PC-9 (cell line): ENCODE data around the gene DNM1. TPM values are rescaled to one million over a fixed set of nuclear protein-coding genes. Genes with fewer than 3 reads are reported as not detected.

ENCODE experiments used
- BruUV-seq: library from RNA; stranded (reverse); fragments of 400-500 nt; replicated peaks from 2 replicates; lab custom pipeline; 2021; lab: Mats Ljungman, UMichigan
- CTCF ChIA-PET: fragments of 300-600 bp; sonication (Branson Sonifier 250); formaldehyde crosslinking; loops from one replicate; lab custom pipeline; 2022; ENCODE audit warnings: antibody characterized with exemption; lab: Charles Lee
- POLR2A ChIA-PET: fragments of 300-600 bp; sonication (Branson Sonifier 250); formaldehyde crosslinking; loops from one replicate; lab custom pipeline; 2022; ENCODE audit warnings: antibody characterized with exemption; ENCODE audit not compliant: unreplicated experiment; lab: Charles Lee
- DNase-seq, 2 experiments: peaks; one replicate each; pipeline versions ENCODE4 v3.0.0 to v3.0.0-alpha.2; 2015 to 2022; ENCODE audit warnings: mixed read lengths in 1 of 2
- H2AFZ ChIP-seq: fragments of 200-600 bp; sonication (generic); 2 replicates; pipeline ENCODE4 v1.8.1; 2017; ENCODE audit warnings: antibody characterized with exemption
- H3F3A ChIP-seq: fragments of 200-600 bp; sonication (generic); 2 replicates; pipeline ENCODE4 v1.8.1; 2017; ENCODE audit warnings: antibody characterized with exemption, mild to moderate bottlenecking, low read depth; ENCODE audit not compliant: insufficient read depth
- H3K27ac ChIP-seq: fragments of 200-600 bp; sonication (generic); 2 replicates; pipeline ENCODE4 v1.6.1; 2016; ENCODE audit warnings: mixed run types
- H3K27me3 ChIP-seq: fragments of 200-600 bp; sonication (generic); 2 replicates; pipeline ENCODE4 v1.6.1; 2016; ENCODE audit warnings: low read depth, mixed run types; ENCODE audit not compliant: insufficient read depth
- H3K36me3 ChIP-seq: fragments of 200-600 bp; sonication (generic); 2 replicates; pipeline ENCODE4 v1.6.1; 2016; ENCODE audit warnings: low read depth, mixed run types
- H3K4me1 ChIP-seq: fragments of 200-600 bp; sonication (generic); replicated peaks from 2 replicates; pipeline ENCODE4 v1.6.1; 2016; ENCODE audit warnings: mixed run types; ENCODE audit not compliant: insufficient read depth
- H3K4me2 ChIP-seq: fragments of 200-600 bp; sonication (generic); 2 replicates; pipeline ENCODE4 v1.6.1; 2017; ENCODE audit warnings: mixed run types
- H3K4me3 ChIP-seq: fragments of 200-600 bp; sonication (generic); 2 replicates; pipeline ENCODE4 v1.6.1; 2016; ENCODE audit warnings: mixed run types
- H3K79me2 ChIP-seq: fragments of 200-600 bp; sonication (generic); 2 replicates; pipeline ENCODE4 v1.6.1; 2017; ENCODE audit warnings: low read depth, mixed run types
- H3K9me2 ChIP-seq: fragments of 200-600 bp; sonication (generic); 2 replicates; pipeline ENCODE4 v1.8.1; 2017; ENCODE audit warnings: mild to moderate bottlenecking; ENCODE audit not compliant: insufficient read depth
- H3K9me3 ChIP-seq: fragments of 200-600 bp; sonication (generic); 2 replicates; pipeline ENCODE4 v1.8.1; 2016; ENCODE audit warnings: low read depth; ENCODE audit not compliant: insufficient read depth
- H4K20me1 ChIP-seq: fragments of 200-600 bp; sonication (generic); 2 replicates; pipeline ENCODE4 v1.8.1; 2017; ENCODE audit not compliant: insufficient read depth
- EZH2 ChIP-seq: fragments of 200-600 bp; sonication (generic); IDR thresholded peaks from 2 replicates; pipeline ENCODE4 v1.8.0; 2017; ENCODE audit warnings: antibody characterized with exemption, low read depth
- intact Hi-C: fragments of 100-400 bp; cut with micrococcal nuclease; formaldehyde crosslinking; loops from one replicate; pipeline ENCODE4 v1.10.0; 2022; ENCODE audit not compliant: unreplicated experiment
- total RNA-seq: library from RNA; stranded (reverse); gene quantifications from 2 replicates; pipeline ENCODE4 v1.2.3, GENCODE V29; 2021
- TF ChIP-seq, protein P1 (sequence below): fragments of 200-600 bp; sonication (generic); conservative IDR thresholded peaks from 2 replicates; pipeline ENCODE4 v1.6.1; 2017; ENCODE audit warnings: mixed run types, antibody characterized with exemption, mild to moderate bottlenecking, moderate library complexity

DNM1 gene
- total RNA-seq, 1 experiment from 2014 or later, result 134 TPM

- Histone ChIP-seq H3F3A (peaks cover 30% of the 10 kb centered on the region), H3K9me3 (no peaks in the 10 kb centered on the region), H3K79me2 (peaks cover 69% of the 10 kb centered on the region), H4K20me1 (peaks cover 10% of the 10 kb centered on the region), H3K27me3 (no peaks in the 10 kb centered on the region), H3K4me2 (peak overlapping the region; percentile 78), H3K36me3 (peaks cover 19% of the 10 kb centered on the region), H3K4me1 (peaks cover 45% of the 10 kb centered on the region), H3K27ac (no peak overlapping the region), H3K9me2 (no peaks in the 10 kb centered on the region), H3K4me3 (peak overlapping the region; percentile 65; the same call in 1 of the 2 replicates), H2AFZ (no peak overlapping the region)
- TF ChIP-seq, protein P1, sequence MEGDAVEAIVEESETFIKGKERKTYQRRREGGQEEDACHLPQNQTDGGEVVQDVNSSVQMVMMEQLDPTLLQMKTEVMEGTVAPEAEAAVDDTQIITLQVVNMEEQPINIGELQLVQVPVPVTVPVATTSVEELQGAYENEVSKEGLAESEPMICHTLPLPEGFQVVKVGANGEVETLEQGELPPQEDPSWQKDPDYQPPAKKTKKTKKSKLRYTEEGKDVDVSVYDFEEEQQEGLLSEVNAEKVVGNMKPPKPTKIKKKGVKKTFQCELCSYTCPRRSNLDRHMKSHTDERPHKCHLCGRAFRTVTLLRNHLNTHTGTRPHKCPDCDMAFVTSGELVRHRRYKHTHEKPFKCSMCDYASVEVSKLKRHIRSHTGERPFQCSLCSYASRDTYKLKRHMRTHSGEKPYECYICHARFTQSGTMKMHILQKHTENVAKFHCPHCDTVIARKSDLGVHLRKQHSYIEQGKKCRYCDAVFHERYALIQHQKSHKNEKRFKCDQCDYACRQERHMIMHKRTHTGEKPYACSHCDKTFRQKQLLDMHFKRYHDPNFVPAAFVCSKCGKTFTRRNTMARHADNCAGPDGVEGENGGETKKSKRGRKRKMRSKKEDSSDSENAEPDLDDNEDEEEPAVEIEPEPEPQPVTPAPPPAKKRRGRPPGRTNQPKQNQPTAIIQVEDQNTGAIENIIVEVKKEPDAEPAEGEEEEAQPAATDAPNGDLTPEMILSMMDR, result no peak
- TF ChIP-seq EZH2, result no peak
- intact Hi-C loops, result no loop called here
- CTCF ChIA-PET, result no interaction called here
- POLR2A ChIA-PET, result no interaction called here
- BruUV-seq, result no TSS peak
- no peak for DNase-seq
Observed at GRCh38 chr9:128274245-128274644, 71.1 kb downstream of the DNM1 start.

DNA sequence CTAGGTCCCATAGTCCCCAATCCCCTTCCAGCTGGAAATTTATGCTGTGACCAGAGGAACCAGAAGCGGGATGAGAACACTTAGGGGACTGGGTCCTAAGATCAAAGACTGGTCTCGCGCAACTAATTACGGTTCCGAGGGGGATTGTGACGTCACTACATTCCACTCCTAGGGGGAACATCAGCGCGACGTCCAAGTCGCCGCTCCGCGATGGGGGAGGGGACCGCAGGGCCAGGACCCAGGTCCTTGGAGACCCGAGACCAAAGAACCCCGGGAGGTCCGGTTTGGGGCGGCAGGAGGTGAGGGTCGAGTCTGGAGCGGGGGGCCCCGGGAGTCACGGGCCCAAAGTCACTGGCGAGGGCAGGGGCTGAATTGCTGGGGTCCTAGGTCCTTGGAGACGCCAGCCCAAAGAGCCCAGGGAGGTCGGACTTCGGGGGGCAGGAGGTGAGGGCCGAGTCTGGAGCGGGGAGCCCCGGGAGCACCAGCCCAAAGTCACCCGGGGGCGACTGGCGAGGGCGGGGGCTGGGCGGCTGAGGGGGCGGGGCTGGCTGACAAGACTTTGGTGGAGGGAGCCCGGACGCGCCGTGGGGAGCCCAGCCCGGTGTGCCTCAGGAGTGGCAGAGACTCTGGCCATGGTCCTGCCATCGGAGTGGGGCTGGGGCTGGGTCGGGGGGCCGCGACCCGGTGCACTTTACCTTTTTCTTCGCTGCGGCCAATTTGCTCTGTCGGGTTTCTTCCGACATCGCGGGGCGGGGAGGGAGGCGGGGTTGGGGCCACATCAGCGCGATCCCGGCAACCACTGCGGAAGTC, 72.2 kb downstream of the DNM1 start, which contains the start of gene GOLGA2:
GOLGA2 (minus strand) TSS at position 810 of the 810 bp plus-strand sequence; CDS start at position 779, 31 bp downstream.
- H3F3A ChIP-seq, result peaks cover 30% of the 10 kb centered on the region
- H3K4me1 ChIP-seq, result peaks cover 43% of the 10 kb centered on the region
- CTCF ChIA-PET, result no interaction called here
- BruUV-seq, result no TSS peak
- peak within 1 kb of the TSS; percentile 84 for H2AFZ ChIP-seq
- peak within 1 kb of the TSS; percentile 65 for H3K4me3 ChIP-seq
- POLR2A ChIA-PET, result interaction anchor here (0.5 to 0.8 kb wide), 9 partner anchors 18 to 983 kb away, joined by 3 to 6 read pairs (median 4); no protein-coding TSS in a partner anchor
- H3K4me2 ChIP-seq, result peak within 1 kb of the TSS; percentile 86
- no peaks in the 10 kb centered on the region for H3K9me2 ChIP-seq
- no peak for DNase-seq
- TF ChIP-seq, protein P1, result no peak
- no peak for TF ChIP-seq EZH2
- H3K27ac ChIP-seq, result peak within 1 kb of the TSS; percentile 51; the same call in 1 of the 2 replicates
- no peaks in the 10 kb centered on the region for H3K27me3 ChIP-seq
- peaks cover 6% of the 10 kb centered on the region for H4K20me1 ChIP-seq
- peaks cover 18% of the 10 kb centered on the region for H3K36me3 ChIP-seq
- H3K9me3 ChIP-seq, result no peaks in the 10 kb centered on the region
- intact Hi-C loops, result loop anchor here (2.0 to 5.0 kb wide), 3 partner anchors 47 to 148 kb away; partner anchors contain the start of genes COQ4, PTGES2, SLC27A4 and TRUB2
- peaks cover 59% of the 10 kb centered on the region for H3K79me2 ChIP-seq

DNA sequence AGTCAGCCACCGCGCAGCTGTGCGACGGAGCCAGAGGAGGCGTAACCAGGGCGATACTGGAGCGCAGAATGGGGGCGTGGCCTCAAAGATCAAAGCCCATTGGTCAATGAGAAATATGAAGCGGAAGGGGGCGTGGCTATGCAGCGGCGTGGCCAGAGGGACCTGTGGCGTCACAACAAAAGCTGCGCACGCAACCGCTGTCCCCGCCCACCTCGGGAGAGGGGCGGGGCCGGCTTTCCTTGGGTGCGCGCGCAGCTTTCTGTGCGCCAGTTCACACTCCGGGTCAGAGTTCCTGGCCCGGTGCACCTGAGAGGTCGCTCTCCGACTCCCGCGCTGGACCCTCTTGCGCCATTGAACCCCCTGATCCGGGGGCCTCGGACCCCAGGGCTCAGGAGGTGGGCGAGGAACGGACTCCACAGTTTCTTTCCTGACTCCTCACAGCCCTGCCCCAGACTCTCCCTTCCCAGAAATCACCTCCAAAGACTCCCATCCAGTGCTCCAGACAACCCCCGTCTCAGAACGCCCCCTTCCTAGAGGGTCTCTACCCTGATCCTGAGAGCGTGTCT, 72.9 kb downstream of the DNM1 start, which contains the start of gene SWI5:
SWI5 (plus strand) TSS at position 269 of the 566 bp plus-strand sequence.
- no peaks in the 10 kb centered on the region for H3K9me2 ChIP-seq
- peak; percentile 95 to 100 for DNase-seq
- TF ChIP-seq, protein P1, result no peak
- TF ChIP-seq EZH2, result no peak
- H3K27me3 ChIP-seq, result no peaks in the 10 kb centered on the region
- H3F3A ChIP-seq, result peaks cover 24% of the 10 kb centered on the region
- H3K9me3 ChIP-seq, result no peaks in the 10 kb centered on the region
- peaks cover 54% of the 10 kb centered on the region for H3K79me2 ChIP-seq
- intact Hi-C loops, result loop anchor here (2.0 to 5.0 kb wide), 3 partner anchors 47 to 149 kb away; partner anchors contain the start of genes COQ4, PTGES2, SLC27A4 and TRUB2
- peaks cover 13% of the 10 kb centered on the region; the same call in 1 of the 2 replicates for H3K36me3 ChIP-seq
- peak within 1 kb of the TSS; percentile 86 for H3K4me2 ChIP-seq
- no TSS peak for BruUV-seq
- POLR2A ChIA-PET, result interaction anchor here (0.5 to 0.8 kb wide), 11 partner anchors 18 to 1058 kb away, joined by 3 to 11 read pairs (median 3); no protein-coding TSS in a partner anchor
- peaks cover 36% of the 10 kb centered on the region for H3K4me1 ChIP-seq
- H3K4me3 ChIP-seq, result peak within 1 kb of the TSS; percentile 65
- peak within 1 kb of the TSS; percentile 51; the same call in 1 of the 2 replicates for H3K27ac ChIP-seq
- H4K20me1 ChIP-seq, result no peaks in the 10 kb centered on the region
- peak within 1 kb of the TSS; percentile 84 for H2AFZ ChIP-seq
- CTCF ChIA-PET, result no interaction called here
